ENCODE results near the gene ELFN2.

DNA sequence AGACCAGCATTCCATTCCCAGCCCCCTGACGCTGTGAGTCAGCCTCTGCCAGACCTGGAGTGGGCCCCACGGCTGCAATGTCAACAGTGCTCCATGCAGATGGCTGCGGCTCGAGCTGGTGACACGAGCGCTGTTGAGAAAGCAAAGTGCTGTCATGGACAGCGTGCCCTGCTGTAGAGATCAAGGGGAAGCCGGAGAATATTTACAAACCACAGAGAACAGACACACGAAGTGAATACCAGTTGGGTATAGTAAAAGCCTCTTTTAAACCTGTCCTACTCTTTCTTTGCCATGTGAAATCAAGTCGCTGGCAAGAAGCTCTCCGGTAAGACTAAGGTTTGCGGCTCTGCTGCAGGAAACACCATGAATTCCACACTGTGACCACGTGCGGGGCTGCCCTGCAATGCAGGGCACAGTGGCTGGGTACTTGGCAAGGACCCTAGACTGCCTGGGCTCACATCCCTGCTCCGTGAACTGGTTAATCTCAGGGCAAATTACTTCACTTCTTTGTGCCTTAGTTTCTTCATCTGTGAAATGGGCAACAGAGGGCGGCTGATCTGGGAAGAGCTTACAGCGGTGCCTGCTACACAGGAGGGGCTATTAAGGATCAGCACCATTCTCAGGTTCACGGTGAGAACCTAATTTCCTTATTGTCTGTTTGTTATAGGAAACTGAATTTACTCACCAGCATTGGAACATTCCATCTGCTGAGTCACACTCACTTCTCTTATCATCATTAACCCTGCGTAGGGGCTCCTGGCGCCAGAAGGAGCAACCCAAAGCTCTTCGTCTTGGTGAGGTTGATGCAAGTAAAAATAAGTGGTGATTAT, 27.8 kb upstream of the ELFN2 start:
- TF ChIP-seq, protein P1, sequence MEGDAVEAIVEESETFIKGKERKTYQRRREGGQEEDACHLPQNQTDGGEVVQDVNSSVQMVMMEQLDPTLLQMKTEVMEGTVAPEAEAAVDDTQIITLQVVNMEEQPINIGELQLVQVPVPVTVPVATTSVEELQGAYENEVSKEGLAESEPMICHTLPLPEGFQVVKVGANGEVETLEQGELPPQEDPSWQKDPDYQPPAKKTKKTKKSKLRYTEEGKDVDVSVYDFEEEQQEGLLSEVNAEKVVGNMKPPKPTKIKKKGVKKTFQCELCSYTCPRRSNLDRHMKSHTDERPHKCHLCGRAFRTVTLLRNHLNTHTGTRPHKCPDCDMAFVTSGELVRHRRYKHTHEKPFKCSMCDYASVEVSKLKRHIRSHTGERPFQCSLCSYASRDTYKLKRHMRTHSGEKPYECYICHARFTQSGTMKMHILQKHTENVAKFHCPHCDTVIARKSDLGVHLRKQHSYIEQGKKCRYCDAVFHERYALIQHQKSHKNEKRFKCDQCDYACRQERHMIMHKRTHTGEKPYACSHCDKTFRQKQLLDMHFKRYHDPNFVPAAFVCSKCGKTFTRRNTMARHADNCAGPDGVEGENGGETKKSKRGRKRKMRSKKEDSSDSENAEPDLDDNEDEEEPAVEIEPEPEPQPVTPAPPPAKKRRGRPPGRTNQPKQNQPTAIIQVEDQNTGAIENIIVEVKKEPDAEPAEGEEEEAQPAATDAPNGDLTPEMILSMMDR (IDR thresholded peaks at IDR 0.05) = no peak
- TF ChIP-seq POLR2A (IDR thresholded peaks at IDR 0.05) = no peak
